HS-5 (cell line): ENCODE results near the gene SDC3.

Experiments used
- DNase-seq: peaks from one replicate; pipeline ENCODE4 v3.0.0-alpha.2; 2012; ENCODE audit warnings: low read depth

SDC3 gene

GRCh38 chr1:30928789-30929134, 20.2 kb upstream of the SDC3 start:
- DNase-seq = no peak

- DNase-seq = no peak
Measured at GRCh38 chr1:30928171-30928570, 19.6 kb upstream of the SDC3 start.

DNA sequence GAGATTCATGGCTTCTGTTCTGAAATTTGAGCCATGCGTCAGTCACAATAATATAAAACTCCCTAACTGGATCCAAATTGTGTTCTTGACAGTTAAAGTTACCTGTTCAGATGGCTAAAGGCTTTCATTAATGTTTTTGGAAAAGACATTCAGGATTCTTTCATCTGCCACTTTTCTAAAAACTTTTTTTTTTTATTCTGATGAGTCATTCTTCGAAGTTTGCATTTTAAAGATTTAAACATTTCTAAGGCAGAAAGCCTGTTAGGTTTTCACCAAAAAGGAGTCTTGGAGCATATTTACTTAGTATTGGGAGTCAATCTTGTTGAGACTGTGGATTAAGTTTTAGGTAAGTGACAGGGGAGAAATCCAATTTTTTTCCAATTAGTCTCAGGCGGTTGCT, 18.9 kb upstream of the SDC3 start:
- DNase-seq = no peak

DNA sequence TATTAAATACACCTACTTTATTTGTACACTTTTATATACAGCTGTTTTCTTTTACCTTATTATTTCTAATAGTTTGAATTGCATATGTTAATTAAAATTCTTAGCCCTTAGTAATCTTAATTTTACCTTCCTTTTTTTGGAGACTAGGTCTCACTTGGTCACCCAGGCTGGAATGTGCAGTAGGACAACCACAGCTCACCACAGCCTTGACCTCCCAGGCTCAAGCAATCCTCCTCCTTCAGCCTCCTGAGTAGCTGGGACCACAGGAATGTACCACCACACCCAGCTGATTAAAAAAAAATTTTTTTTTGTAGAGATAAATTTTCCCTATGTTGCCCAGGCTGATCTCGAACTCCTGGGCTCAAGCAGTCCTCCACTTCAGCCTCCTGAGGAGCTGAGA, 15.0 kb upstream of the SDC3 start:
- DNase-seq = no peak

GRCh38 chr1:30920827-30921226, 12.3 kb upstream of the SDC3 start:
- no peak for DNase-seq

DNA sequence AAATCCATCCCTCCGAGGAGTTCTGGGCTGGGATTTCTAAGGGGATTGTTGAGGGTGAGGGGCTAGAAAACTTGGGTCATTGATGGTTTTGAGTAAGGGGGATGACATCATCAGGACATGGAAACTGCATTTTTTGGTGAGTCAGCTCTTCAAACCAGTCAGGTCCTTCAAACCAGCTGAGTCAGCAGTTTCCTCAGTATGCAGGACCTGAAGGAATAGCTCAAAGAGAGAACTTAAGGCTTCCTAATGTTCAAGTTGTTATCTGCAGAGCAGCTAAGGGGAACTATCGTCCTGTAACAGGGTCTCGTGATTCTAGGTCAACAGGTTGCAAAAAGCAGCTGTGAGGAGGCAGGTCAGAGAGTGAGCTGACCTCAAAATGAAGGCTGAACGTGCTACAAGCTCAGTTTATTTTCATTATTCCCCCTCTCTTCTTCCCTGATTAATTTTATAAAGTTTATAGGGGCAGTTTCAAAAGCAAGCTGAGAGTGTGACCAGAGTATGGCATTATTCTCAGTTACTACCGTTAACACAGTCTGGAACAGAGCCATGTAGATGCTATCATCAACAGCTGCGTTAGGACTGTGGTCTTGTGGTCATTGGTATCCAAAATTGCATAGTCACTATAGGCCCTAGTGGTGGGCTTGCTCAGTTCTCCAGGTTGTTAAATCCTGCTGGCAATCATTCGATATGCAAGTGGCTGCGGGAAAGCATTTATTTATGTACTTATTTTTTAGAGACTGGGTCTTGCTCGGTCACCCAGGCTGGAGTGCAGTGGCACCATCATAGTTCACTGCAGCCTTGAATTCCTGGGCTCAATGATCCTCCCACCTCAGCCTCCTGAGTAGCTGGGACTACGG, 10.7 kb upstream of the SDC3 start:
- DNase-seq = no peak

GRCh38 chr1:30916296-30916695, 7.7 kb upstream of the SDC3 start:
- no peak for DNase-seq

DNA sequence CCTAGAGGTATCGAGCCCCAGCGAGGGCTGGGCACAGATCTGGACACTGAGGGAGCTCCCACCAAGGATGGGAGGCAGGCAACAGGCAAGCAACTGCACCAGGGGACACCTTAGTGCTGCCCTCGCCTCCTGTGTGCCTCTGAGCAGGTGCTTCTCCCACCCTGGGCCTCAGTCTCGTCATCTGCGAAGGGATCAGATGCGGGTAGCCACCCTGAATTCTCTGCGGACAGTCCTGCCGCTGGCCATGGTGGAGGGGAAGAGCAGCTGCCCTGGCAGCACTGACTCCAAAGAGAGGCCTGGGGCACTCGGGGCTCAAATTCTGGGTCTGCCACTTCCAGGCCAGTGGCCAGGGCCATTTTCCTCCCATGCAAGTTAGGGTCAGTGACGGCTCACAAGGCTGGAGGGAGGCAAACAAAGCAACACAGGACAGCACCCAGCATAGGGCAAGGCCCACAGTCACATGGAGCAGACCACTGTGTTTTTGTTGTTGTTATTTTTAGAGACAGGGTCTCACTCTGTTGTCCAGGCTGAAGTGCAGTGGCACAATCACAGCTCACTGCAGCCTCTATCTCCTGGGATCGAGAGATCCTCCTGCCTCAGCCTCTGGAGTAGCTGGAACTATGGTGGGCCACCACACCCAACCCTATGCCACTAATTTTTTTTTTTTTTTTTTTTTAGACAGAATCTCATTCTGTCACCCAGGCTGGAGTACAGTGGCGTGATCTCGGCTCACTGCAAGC, 7.1 kb upstream of the SDC3 start:
- no peak for DNase-seq

- no peak for DNase-seq
Measured at GRCh38 chr1:30914931-30915330, 6.4 kb upstream of the SDC3 start.

DNA sequence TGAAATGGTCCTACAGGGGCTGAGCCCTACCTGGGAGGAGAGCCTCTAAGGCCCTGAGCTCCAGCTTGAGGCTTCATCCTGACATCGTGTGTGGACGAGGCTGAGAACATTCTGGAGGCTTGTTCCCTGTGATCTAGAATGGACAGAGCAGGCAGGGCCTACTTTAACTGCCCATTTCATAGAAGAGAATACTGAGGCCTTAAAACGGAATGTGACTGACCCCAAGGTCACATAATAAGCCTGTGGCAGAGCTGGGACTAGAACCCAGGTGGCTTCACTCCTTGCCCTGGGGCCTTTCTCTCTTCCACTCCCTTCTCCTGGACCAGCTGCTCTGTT, 6.0 kb upstream of the SDC3 start:
- no peak for DNase-seq

DNA sequence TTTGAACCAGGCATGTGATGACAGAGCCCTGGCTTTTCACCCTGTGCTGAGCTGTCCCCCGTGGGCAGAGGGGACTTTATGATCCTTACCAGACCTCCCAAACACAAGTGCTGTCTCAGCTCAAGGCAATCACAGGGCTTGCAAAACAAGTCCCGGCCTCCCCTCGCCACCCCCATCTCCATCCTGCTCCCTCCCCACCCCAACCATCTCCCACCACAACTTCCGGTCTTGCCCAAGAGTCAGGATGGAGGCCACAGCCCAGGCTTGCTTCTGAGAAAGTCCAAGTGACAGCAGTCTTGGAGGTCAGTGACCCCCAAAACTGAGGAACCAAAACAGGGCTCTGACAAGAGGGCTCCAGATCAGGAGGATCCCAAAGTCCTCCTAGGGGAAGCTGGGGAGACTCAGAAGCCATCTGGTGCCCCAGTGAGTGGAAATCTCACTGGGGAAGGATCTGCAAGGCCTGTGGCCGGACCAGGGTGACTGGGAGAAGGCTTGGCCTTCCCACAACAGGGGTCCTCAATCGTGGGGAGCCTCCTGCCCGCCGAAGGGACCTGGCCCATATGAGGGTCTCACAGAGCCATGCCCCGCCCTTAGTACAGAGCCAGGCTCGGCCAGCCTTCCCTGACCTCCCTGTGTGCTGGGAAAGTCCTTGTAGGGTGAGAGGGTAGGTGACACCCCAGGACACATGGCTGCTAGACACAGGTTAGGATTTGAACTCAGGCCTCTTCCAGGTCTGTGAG, 4.5 kb upstream of the SDC3 start:
- DNase-seq = no peak

DNA sequence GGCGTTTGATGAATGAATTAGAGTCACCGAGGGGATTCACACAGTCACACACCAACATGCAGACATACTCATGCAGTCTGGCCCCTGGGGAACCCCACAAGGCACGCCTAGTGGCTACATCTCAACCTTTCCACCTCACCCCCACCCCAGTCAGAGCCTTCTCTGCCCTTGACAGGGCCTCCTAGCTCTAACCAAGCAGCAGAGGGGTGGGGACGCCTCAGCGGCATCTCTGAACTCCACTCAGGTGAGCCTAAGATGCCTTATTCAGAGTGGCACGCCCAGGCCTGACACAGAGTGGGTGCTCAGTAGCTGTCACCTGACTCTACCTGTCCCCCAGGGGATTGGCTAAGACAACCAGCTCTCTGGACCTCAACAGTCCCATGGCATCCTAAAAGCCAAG, 3.7 kb upstream of the SDC3 start:
- DNase-seq = no peak

GRCh38 chr1:30911059-30911954, 2.7 kb upstream of the SDC3 start:
- peak; percentile 58 for DNase-seq

GRCh38 chr1:30909365-30910068, 959 bp upstream of the SDC3 start:
- DNase-seq = no peak

DNA sequence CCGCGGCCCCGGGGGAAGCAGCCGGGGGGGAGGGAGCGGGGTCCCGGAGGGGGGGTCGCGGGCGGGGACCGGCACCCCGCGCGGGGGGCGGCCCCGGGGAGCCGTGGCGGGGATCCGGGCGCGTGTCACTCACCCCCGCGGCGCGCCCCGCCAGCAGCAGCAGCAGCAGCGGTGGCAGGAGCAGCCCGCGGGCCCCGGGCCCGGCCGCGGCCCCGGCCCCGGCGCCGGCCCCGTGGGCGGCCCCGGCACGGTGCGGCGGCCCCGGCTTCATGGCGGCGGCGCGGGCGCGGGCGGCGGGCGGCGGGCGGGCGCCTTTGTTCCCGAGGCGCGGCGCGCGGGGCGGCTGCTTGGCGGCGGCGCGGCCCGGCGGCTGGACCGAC, 252 bp downstream of the SDC3 start:
- no peak for DNase-seq

DNA sequence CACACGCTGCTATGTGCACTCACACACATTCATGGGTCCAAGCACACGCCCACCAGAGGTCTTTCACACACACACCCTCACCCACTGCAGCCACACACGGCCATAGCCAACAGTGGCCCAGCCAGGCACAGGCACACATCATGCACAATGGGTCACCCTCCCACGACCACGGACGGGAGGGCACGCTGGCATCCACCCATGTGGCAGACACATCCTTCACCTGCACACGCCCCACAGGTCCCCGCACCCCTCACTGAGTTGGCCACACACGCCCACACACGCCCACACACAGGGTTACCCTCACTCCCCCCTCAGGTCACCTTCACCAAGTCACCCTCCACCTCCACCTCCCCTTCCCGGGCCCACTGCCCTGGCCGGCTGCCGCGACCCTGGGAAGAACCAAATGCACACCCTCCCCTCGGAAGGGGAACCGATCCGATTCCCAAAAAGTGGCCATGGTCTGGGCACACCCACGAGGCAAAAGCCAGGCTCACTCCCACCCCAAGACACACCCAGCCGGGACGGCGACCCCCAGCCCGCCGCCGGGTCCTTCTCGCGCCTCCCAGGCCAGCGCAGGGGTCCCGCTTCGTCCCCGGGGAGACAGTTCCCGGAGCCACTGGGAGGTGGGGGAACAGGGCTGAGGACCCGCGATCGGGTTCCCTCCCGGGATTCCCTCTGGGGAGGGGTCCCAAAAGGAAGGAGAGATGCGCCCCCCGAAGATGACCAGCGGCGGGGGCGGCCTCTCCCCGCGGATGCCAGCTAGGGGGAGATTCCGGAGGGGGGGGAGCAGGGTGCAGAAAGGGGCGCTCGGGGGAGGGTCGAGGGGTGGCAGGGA, 860 bp downstream of the SDC3 start:
- no peak for DNase-seq

DNA sequence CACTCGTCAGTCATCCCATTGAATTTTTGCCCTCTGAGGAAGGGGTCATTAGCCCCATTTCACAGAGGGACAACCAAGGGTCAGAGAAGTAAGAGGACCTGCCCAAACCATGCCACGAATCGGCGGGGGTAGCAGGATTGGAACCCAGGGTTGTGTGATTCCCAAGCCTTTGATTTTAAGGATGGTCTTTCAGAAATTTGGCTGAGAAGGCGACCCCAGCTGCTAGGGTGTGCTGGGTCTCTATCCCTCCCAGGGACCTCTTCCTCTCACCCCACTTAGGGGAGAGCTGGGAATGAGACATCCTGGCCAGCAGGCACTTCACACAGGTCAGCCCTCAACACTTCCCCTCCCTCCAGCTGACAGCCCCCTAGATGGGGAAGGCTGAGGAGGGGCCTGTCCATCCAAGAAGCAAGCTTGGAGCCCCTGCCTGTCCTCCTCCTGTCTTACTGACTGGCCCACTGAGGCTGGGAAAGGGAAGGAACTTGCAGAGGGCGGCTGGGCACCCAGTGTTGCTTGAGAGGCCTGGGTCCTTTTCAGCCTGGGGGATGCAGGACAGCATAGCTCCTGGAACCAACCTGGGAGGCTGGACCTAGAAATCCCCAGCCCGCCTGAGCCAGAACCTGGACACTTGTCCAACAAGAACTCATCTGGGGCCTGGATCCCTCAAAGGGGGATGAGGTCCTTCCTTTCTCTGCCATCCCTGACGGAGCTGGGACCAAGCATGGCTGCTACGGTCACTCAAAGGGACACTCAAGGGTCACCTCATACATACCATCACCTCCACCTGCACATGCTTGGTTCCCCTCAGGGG, 1.7 kb downstream of the SDC3 start:
- no peak for DNase-seq

DNA sequence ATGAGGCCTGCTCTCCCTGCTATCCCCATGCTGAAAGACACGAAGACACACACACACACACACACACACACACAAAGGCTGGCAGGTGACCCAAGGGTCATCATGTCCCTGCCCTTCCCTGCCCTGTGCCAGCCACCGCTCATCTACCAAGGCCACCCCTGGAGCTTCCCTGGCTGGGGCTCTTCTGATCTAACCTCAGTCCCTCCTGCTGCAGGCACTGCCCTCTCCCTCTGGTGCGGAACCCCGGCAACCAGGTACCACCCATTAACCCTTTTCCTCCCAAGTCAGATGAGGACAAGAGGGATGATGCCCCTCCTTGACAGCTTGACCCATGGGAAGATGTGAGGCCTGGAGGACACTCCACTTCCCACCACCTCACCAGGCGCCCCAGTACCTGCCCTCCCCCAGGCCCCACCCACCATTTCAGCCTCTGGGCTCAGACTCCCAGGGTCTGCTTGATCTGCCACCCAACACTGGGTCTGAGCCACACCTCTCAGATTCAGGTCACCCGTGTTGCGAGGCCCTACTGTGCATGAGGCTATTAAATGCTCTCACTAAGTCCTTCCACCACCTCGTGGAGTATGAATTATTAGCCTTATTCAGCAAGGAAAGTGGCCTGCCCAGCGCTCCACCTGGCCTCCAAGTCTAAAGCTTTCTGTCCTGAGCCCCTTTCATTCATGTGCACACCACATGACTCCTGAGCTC, 2.5 kb downstream of the SDC3 start:
- DNase-seq = no peak

DNA sequence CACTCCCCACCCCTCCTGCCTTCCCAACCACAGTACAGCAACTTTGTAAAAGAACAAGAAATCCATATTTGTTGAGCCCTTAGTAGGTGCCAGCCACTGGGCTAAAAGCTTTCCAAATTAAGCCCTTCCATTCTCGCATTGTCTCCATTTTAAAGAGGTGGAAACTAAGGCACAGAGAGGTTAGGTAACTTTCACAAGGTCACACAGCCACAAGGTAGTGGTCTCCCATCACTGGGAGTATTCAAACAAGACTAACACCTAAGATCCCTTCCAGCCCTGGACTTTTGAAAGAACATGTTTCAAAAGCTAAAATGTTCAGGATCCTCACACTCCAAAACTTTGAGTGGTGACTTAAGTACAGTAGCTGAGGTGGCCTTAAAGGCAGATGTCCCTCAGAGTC, 3.2 kb downstream of the SDC3 start:
- no peak for DNase-seq
